Measurements from ENCODE around the gene PRKCA. TPM values are rescaled to one million over a fixed set of nuclear protein-coding genes. Genes with fewer than 3 reads are reported as not detected.

PRKCA gene
- total RNA-seq, 2 experiments from 2014 or later, result 75.1 to 78.5 TPM

DNA sequence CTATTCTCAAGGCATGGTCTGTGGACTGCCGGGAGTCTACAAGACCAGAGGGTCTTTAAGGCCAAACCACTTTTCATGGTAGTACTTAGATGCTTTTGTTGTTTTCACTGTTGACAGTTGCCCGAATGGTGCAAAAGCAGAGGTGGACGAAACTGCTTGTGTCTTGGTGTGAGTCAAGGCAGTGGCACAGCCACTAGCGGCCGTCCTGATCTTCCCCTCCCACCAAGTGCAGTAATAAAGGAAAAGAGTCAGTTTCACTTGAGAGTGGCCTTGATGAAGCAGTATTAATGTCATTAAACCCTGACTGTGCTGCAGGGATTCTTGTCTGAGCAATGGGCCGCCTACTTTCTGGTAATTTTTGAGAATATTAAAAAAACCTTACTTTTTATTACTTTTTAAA, 109.1 kb downstream of the PRKCA start:
- peak; percentile 50 for DNase-seq
- intact Hi-C loops (cut with micrococcal nuclease), result no loop called here
- Mint-ChIP-seq H3K27ac (no peak overlapping the region), H3K9me3 (no peaks in the 10 kb centered on the region), H3K4me3 (no peak overlapping the region), H3K36me3 (peaks cover 1% of the 10 kb centered on the region), H3K27me3 (no peaks in the 10 kb centered on the region), H3K4me1 (ENCODE audit: low read depth) (peaks cover 60% of the 10 kb centered on the region)
- POLR2A ChIA-PET, result no interaction called here
- CTCF ChIA-PET, result no interaction called here

DNA sequence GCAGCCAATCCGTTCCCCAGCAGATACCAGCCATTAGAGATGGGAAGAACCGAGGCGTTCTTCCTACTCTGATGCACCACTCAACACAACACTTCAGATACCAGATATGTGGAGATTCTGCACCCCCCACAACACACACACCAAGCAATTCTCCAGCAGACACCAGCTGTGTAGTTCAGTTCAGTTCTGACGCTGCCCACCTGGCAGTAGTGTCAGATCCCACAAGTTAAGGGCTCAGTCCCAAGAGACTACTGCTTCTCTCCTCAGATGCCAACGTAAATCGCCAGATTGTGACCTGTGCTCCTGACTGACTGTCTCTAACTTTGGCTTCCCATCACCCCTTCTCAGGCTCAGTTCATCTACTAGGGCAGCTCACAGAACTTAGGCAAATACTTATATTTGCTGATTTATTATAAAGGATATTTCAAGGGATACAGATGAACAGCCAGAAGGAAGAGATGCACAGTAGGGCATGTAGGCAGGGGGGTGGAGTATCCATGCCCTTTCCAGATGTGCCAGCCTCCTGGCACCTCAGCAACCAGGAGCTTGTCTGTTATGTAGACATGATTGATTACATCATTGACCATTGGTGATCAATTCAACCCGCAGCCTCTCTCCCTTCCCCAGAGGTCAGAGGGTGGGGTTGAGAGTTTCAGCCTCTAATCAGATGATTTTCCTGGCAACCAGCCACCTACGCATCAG, 110.6 kb downstream of the PRKCA start:
- Mint-ChIP-seq H3K4me3 (no peak overlapping the region), H3K27me3 (no peaks in the 10 kb centered on the region), H3K9me3 (no peaks in the 10 kb centered on the region)

DNA sequence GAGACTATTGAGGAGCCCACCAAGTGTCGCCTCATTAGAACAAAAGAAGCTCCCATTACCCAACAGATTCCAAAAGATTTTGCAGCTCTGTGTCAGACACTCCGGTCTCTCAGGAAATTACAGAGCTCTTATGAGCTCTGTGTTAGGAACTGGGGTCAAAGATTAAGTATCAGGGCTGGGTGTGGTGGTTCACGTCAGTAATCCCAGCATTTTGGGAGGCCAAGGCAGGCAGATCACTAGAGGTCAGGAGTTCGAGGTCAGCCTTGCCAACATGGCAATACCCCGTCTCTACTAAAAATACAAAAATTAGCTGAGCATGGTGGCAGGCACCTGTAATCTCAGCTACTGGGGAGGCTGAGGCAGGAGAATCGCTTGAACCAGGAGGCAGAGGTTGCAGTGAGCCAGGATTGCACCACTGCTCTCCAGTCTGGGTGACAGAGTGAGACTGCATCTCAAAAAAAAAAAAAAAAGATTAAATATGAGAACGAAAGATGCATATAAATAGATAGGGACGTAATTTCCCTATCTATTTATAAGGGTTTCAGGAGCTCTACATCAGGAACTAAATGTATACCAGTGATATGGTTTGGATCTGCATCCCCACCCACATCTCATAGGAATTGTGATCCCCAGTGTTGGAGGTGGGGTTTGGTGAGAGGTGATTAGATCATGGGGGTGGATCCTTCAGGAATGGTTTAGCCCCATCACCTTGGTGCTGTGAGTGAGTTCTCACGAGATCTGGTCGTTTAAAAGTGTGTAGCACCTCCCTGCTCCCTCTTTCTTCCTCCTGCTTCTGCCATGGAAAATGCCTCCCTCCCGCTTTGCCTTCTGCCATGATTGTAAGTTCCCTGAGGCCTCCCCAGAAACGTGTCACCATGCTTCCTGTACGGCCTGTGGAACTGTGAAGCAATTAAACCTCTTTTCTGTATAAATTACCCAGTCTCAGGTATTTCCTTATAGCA, 111.4 kb downstream of the PRKCA start:
- no peaks in the 10 kb centered on the region for H3K27me3 Mint-ChIP-seq
- H3K36me3 Mint-ChIP-seq, result no peaks in the 10 kb centered on the region
- CTCF ChIA-PET, result no interaction called here
- H3K4me3 Mint-ChIP-seq, result no peak overlapping the region
- no peak overlapping the region for H3K27ac Mint-ChIP-seq
- intact Hi-C loops (cut with micrococcal nuclease), result no loop called here
- H3K9me3 Mint-ChIP-seq, result no peaks in the 10 kb centered on the region
- H3K4me1 Mint-ChIP-seq (ENCODE audit: low read depth), result peaks cover 60% of the 10 kb centered on the region
- POLR2A ChIA-PET, result interaction anchor here (1.0 kb wide), 1 partner anchor 9 kb away, joined by 3 read pairs; no protein-coding TSS in a partner anchor
- no peak for DNase-seq

More for the DNA sequence above, 110.6 kb downstream of the PRKCA start:
- Mint-ChIP-seq H3K27ac (no peak overlapping the region), H3K4me1 (ENCODE audit: low read depth) (peaks cover 57% of the 10 kb centered on the region), H3K36me3 (no peaks in the 10 kb centered on the region)
- intact Hi-C loops (cut with micrococcal nuclease), result no loop called here
- DNase-seq, result no peak
- ChIA-PET POLR2A (no interaction called here), CTCF (interaction anchor here (0.6 kb wide), 1 partner anchor 114 kb away, joined by 3 read pairs; no protein-coding TSS in a partner anchor)

DNA sequence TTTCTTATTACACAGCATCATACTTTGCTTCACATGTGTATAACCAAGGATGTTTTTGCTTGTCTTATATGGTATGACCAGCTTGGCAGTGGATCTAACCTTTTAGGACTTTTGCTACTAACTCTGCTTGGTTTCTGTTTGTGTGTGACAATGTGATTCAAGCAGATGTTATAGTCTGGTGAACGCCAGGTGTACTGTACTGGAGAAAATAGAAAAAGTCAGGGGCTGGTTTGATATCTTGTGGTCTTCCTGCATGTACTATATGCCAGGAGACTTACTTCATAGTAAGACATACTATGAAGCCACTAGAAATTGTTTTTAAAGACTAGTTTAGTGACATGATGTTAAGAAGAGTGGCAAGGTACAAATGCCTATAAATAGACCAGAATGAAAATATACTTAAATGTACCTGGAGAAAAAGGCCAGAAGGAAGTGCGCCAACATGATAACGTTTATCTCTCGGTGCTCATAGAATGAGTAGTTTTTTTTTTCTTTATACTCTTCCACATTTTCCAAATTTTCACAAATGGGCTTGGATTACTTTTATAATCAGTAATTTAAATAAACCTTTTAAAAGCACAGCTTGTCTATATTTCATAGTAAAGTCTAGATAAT, 112.3 kb downstream of the PRKCA start:
- DNase-seq, result no peak
- H3K27me3 Mint-ChIP-seq, result no peaks in the 10 kb centered on the region
- ChIA-PET POLR2A (interaction anchor here (1.0 kb wide), 1 partner anchor 10 kb away, joined by 3 read pairs; no protein-coding TSS in a partner anchor), CTCF (interaction anchor here (1.1 kb wide), 1 partner anchor 12 kb away, joined by 3 read pairs; no protein-coding TSS in a partner anchor)
- no peaks in the 10 kb centered on the region for H3K9me3 Mint-ChIP-seq
- H3K4me1 Mint-ChIP-seq (ENCODE audit: low read depth), result peaks cover 60% of the 10 kb centered on the region
- no peak overlapping the region for H3K27ac Mint-ChIP-seq
- no peak overlapping the region for H3K4me3 Mint-ChIP-seq
- intact Hi-C loops (cut with micrococcal nuclease), result no loop called here
- no peaks in the 10 kb centered on the region for H3K36me3 Mint-ChIP-seq

DNA sequence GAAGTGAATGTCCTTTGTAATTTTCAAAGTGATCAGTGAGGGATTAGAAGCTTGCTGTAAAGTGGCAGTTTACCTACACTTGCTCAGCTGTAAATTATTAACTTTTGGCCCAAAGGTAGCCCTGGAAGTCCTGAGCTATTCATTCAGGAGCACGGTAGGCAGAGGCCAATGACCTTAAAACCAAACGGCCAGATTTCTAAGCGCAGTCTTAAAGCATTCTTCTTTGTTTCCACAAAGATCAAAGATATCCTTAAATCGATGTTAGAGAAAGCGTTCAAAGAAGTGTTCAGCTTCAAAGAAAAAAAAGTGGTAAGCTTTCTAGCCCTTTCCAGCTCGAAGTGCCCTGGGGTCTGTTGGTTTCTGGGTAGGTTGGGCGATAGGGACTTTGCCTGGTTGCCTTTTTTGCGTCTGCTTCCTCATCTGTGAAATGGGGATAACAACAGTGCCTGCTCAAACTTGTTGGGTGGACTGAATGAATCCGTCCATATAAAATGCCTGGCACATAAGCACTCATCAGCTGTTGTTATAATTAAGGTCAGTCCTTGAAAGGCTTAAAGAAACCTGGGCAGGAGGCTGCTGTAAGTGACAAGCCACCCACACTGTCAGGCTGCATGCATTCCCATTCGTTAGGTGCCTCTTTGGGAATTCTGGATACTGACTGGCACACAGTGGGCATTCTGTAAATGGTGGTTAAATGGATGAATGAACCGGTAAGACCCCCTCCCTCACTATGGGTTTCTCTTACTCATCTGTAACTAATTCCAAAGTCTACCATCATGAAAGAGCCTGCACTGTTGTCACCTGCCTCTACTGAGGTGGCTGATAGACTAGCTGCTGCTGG, 113.2 kb downstream of the PRKCA start:
- no peak overlapping the region for H3K27ac Mint-ChIP-seq
- CTCF ChIA-PET, result interaction anchor here (1.1 to 1.3 kb wide), 2 partner anchors 11 to 13 kb away, joined by 3 read pairs; no protein-coding TSS in a partner anchor

DNA sequence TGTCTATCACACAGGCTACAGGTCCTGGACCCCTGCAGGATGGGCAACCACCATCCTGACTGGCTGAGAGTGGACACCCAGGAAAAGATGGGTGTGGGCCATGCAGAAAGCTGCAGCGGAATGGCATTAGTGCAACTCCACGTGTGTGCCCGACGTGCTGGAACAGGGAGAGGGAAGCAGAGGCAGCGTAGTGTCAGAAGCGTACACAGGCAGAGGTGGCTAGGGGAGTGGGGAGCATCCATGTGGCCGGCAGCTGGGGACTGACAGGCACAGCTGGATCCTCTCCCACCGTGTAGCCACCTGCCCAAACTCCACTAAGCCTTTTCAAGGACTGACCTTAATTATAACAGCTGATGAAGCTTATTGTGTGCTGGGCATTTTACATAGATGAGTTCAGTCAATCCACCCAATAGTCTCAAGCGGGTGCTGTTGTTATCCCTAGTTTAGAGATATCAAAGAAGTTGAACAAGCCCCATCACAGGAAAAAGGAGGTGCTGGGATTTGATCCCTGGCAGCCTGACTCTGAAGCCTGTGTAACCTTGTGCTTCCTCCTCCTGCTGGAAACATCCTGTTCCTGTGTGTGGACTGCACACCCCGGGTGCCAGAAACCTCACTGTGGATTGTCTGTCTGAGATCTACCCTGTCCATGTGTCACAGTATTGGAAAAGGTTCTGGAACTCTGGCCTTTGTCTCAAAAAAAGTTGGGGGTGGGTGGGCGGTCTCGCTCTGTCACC, 114.0 kb downstream of the PRKCA start:
- intact Hi-C loops (cut with micrococcal nuclease), result no loop called here
- H3K4me3 Mint-ChIP-seq, result no peak overlapping the region
- CTCF ChIA-PET, result interaction anchor here (1.3 kb wide), 1 partner anchor 14 kb away, joined by 3 read pairs; no protein-coding TSS in a partner anchor
- peaks cover 4% of the 10 kb centered on the region for H3K36me3 Mint-ChIP-seq
- H3K9me3 Mint-ChIP-seq, result no peaks in the 10 kb centered on the region
- POLR2A ChIA-PET, result no interaction called here
- H3K27me3 Mint-ChIP-seq, result no peaks in the 10 kb centered on the region
- peaks cover 66% of the 10 kb centered on the region for H3K4me1 Mint-ChIP-seq (ENCODE audit: low read depth)
- no peak for DNase-seq
- no peak overlapping the region for H3K27ac Mint-ChIP-seq

More for the DNA sequence above, 113.2 kb downstream of the PRKCA start:
- POLR2A ChIA-PET, result no interaction called here
- intact Hi-C loops (cut with micrococcal nuclease), result no loop called here
- Mint-ChIP-seq H3K9me3 (no peaks in the 10 kb centered on the region), H3K4me1 (ENCODE audit: low read depth) (peaks cover 65% of the 10 kb centered on the region), H3K4me3 (no peak overlapping the region), H3K36me3 (no peaks in the 10 kb centered on the region), H3K27me3 (no peaks in the 10 kb centered on the region)
- no peak for DNase-seq

DNA sequence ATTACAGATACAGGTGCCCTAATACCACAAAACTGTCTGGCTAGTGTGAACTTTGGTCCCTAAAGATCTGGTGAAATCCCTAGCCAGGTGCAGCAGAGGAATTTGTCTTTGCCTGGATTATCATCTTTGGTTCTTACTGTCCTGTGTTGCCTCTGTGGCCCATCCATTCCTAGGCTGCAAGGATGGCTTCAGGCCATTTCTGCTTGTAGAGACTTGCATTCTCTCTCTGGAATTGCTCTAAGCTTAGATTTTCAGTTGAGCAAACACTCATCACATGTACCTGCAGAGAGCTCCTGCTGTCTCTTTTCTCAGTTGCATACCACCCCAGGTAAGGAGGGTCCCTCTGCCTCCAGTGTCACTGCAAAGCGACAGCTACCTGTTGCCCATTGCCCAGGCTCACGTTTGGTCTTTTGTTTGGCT, 114.9 kb downstream of the PRKCA start:
- Mint-ChIP-seq H3K36me3 (peaks cover 4% of the 10 kb centered on the region), H3K4me1 (ENCODE audit: low read depth) (peaks cover 69% of the 10 kb centered on the region)
- CTCF ChIA-PET, result no interaction called here

DNA sequence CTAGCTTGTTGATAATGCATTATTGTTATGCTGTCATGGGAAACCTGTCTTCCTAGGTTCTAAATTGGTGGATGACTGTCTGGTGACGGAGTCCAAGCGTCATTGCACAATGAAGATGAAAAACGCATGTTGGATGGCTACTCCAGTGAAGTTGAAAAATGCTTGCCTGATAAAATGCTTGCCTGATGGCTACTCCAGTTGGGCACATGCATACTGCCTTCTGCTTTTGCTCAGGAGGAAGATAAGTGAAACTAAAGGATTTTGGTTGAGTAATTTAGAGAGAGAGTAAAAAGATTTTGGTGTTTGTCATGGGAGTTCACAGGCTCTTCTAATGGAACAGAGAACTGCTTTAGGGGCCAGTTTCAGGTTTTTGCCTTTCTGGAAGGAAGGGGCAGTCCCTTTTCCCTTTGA, 118.6 kb downstream of the PRKCA start:
- intact Hi-C loops (cut with micrococcal nuclease), result loop anchor here (1.0 to 5.0 kb wide), 4 partner anchors 22 to 86 kb away; no protein-coding TSS in a partner anchor

More for the DNA sequence above, 114.9 kb downstream of the PRKCA start:
- H3K27ac Mint-ChIP-seq, result no peak overlapping the region
- H3K27me3 Mint-ChIP-seq, result no peaks in the 10 kb centered on the region
- POLR2A ChIA-PET, result no interaction called here
- H3K9me3 Mint-ChIP-seq, result no peaks in the 10 kb centered on the region
- DNase-seq, result no peak
- intact Hi-C loops (cut with micrococcal nuclease), result no loop called here
- H3K4me3 Mint-ChIP-seq, result no peak overlapping the region

DNA sequence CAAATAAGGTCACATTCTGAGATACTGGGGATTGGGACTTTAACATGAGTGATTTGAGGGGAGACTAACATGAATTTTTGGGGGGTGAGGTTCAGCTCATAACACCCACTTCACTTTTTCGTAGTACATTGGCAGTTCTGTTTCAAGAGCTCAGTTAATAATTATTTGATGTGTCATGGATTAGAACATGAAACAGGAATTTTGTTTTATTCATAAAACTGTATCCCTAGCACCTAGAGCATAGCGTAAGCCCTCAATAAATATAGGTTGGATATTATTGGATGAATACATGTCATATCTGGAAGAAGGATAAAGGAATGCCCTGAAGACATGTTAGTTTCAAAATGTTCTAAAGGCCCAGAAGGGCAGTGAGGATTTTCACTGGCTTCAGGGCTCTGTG, 119.8 kb downstream of the PRKCA start:
- no peak for DNase-seq
- H3K9me3 Mint-ChIP-seq, result no peaks in the 10 kb centered on the region
- H3K4me1 Mint-ChIP-seq (ENCODE audit: low read depth), result peaks cover 80% of the 10 kb centered on the region
- H3K36me3 Mint-ChIP-seq, result peaks cover 9% of the 10 kb centered on the region
- no peak overlapping the region for H3K4me3 Mint-ChIP-seq
- H3K27me3 Mint-ChIP-seq, result no peaks in the 10 kb centered on the region
- intact Hi-C loops (cut with micrococcal nuclease), result loop anchor here (5.0 kb wide), 3 partner anchors 40 to 85 kb away; no protein-coding TSS in a partner anchor
- POLR2A ChIA-PET, result no interaction called here
- no peak overlapping the region for H3K27ac Mint-ChIP-seq
- CTCF ChIA-PET, result no interaction called here

More for the DNA sequence above, 118.6 kb downstream of the PRKCA start:
- no peaks in the 10 kb centered on the region for H3K27me3 Mint-ChIP-seq
- no peak overlapping the region for H3K4me3 Mint-ChIP-seq
- H3K36me3 Mint-ChIP-seq, result peaks cover 9% of the 10 kb centered on the region
- H3K27ac Mint-ChIP-seq, result peak overlapping the region; percentile 50
- H3K9me3 Mint-ChIP-seq, result no peaks in the 10 kb centered on the region
- H3K4me1 Mint-ChIP-seq (ENCODE audit: low read depth), result peaks cover 77% of the 10 kb centered on the region
- POLR2A ChIA-PET, result interaction anchor here (0.6 kb wide), 1 partner anchor 40 kb away, joined by 3 read pairs; no protein-coding TSS in a partner anchor
- CTCF ChIA-PET, result no interaction called here
- no peak for DNase-seq

DNA sequence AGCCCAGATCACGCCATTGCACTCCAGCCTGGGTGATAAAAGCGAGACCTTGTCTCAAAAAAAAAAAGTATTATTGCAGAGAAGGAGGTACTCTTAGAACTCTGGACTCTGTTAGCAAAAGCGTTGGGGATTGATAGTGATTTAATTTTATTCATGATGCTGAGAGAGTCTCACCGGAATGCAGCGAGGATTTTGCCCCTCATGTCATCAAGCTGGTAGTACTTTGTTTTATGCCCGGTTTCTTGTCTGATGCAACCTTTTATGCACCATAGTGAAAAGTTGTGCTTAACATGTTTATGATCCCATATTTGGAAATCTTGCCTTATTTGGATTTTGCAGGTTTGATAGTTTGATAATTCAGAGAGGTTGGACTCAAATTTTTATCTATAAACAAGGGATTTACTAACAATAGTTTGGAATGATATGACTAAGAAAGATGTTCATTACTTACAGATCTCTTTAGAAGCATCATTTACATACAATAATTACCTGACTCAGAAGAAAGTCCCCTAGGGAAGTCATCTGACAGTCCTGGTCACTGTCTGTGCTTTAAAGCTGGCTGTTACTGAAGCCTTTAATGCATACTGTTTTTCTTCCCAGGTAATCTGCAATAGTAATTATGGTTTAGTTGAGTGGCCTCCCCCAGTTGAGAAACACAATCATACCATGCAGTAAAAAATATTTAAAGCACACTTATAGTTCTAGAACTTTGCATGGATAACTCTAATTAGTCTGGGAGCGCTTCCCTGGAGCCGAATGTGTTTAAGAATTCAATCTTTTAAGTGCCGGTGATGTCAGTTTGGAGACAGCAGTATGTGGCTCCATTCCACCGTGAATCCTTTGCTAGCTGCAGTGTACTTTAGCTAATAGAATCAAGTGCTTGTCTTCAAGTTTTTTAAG, 120.9 kb downstream of the PRKCA start:
- H3K9me3 Mint-ChIP-seq, result no peaks in the 10 kb centered on the region
- no peak for DNase-seq
- no peaks in the 10 kb centered on the region for H3K27me3 Mint-ChIP-seq
- H3K27ac Mint-ChIP-seq, result peak overlapping the region; percentile 15
- H3K36me3 Mint-ChIP-seq, result peaks cover 9% of the 10 kb centered on the region
- ChIA-PET POLR2A (interaction anchor here (0.8 to 1.0 kb wide), 2 partner anchors 22 to 55 kb away, joined by 3 read pairs; no protein-coding TSS in a partner anchor), CTCF (no interaction called here)
- H3K4me1 Mint-ChIP-seq (ENCODE audit: low read depth), result peaks cover 80% of the 10 kb centered on the region
- H3K4me3 Mint-ChIP-seq, result no peak overlapping the region
- intact Hi-C loops (cut with micrococcal nuclease), result loop anchor here (5.0 kb wide), 3 partner anchors 41 to 84 kb away; no protein-coding TSS in a partner anchor
